GM19452 (cell line): Measurements from ENCODE around the gene SLC44A1.

ENCODE experiments used
- ATAC-seq: cut with Tn5 transposase; IDR thresholded peaks from one replicate; pipeline ENCODE4 v1.9.1; 2021; ENCODE audit not compliant: unreplicated experiment

Gene SLC44A1

GRCh38 chr9:105419816-105420597, 175.6 kb downstream of the SLC44A1 start:
- ATAC-seq: no peak

GRCh38 chr9:105421154-105421553, 176.7 kb downstream of the SLC44A1 start:
- ATAC-seq: no peak

DNA sequence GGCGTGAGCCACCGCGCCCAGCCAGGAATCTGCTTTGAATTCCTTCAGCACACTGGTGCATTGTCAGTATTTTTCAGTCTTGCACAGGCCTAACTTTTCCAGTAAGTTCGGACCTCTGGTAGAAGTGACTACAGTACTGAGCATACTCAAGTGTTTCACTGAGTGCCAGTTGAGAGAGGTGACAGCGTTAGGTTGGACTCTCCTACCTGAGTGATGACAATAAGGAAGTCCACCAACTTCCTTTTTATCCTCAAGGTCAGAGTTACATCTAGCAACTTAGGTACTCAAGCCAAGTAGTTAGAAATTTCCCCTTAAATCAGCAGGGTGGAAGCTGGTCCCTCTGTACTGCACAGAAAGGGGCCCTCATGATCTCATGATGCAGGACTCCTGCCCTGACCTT, 177.4 kb downstream of the SLC44A1 start:
- no peak for ATAC-seq

- ATAC-seq: no peak
Observed at GRCh38 chr9:105425816-105426433, 181.5 kb downstream of the SLC44A1 start.

DNA sequence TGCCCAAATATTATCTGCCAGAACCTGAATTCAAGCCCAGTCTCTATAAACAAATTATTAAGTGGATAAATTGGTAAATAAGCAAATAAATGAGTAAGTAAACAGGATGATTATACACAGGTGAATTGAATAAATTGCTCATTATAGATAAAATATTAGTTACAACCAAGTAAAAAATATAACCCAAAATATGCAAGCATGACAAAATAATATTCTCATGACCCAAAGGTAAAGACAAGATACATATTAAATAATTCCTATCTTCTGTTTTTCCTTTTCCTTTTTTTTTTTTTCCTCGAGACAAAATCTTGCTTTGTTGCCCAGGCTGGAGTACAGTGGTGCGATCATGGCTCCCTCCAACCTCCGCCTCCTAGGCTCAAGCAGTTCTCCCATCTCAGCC, 182.2 kb downstream of the SLC44A1 start:
- ATAC-seq: no peak

- no peak for ATAC-seq
Observed at GRCh38 chr9:105431424-105432246, 187.2 kb downstream of the SLC44A1 start.

- ATAC-seq: no peak
Observed at GRCh38 chr9:105432247-105432842, 187.9 kb downstream of the SLC44A1 start.

- ATAC-seq: no peak
Observed at GRCh38 chr9:105435453-105435852, 191.0 kb downstream of the SLC44A1 start.

DNA sequence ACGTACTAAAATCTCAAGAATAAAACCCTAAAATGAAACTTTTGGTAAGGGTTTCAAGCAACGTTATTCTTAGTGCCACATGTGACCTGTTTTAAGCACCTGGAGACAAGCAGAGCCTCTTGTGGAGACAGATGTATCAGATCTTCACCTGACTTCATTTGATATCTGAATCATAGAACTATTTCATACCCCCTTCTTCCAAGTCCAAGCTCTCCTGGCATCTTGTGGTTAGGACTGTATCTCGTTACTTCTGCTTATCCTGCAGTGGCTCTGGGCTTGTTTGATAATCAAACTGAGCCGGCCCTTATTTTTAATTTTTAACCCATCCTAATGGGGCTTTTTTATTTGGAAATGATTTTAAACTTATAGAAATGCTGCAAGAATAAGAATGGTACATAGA, 192.3 kb downstream of the SLC44A1 start:
- ATAC-seq: no peak

- no peak for ATAC-seq
Observed at GRCh38 chr9:105437704-105438103, 193.3 kb downstream of the SLC44A1 start.

DNA sequence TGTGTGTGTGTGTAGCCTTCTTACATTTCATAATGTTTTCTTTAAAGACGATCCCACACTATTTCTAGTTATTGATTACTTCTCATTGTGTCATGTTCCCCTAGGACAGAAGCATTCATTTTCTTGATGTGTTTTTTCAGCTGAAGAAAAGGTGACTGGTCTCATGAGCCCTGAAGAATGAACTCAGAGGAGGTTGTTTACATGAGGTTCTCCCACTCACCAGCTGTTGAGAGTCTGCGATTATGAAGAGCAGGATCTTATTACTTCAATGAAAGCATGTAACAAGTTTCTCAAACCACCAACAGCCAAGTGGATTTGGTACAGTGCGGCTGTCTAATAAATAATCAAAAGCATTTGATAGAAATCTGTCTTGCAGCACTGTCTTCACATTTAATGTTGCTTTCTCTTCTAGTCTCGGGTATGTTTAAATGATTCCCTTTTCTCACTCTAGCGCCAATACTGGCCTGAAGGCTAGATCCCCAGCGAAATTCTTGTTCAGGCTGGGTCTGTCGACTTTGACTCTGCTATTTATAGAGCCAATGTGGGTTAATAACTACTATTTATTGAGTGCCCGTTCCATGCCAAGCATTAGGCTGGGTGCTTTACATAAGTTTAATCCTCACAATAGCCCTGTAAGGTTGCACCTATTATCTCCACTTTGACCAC, 193.8 kb downstream of the SLC44A1 start:
- ATAC-seq: no peak

DNA sequence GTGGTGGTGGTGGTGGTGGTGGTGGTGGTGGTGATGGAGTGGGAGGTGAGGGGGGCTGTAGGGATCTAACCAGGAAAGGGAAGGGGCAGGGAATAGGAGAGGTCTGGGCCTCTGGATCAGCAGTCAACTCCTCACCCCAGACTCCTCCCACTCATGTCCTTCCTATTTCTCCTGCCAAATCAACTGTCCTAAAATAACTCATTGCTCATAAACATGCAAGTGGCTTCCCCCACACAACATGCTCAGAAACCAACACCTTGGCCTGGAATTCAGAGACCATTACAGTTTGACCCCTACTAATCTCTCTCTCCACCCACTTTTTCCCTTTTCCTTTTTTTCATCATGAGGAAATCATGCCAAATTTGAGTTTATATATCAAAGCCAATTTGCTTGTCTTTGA, 195.0 kb downstream of the SLC44A1 start:
- no peak for ATAC-seq

- ATAC-seq: no peak
Observed at GRCh38 chr9:105441616-105442160, 197.2 kb downstream of the SLC44A1 start.

- ATAC-seq: no peak
Observed at GRCh38 chr9:105443121-105443520, 198.7 kb downstream of the SLC44A1 start.

GRCh38 chr9:105444130-105444529, 199.7 kb downstream of the SLC44A1 start:
- no peak for ATAC-seq

DNA sequence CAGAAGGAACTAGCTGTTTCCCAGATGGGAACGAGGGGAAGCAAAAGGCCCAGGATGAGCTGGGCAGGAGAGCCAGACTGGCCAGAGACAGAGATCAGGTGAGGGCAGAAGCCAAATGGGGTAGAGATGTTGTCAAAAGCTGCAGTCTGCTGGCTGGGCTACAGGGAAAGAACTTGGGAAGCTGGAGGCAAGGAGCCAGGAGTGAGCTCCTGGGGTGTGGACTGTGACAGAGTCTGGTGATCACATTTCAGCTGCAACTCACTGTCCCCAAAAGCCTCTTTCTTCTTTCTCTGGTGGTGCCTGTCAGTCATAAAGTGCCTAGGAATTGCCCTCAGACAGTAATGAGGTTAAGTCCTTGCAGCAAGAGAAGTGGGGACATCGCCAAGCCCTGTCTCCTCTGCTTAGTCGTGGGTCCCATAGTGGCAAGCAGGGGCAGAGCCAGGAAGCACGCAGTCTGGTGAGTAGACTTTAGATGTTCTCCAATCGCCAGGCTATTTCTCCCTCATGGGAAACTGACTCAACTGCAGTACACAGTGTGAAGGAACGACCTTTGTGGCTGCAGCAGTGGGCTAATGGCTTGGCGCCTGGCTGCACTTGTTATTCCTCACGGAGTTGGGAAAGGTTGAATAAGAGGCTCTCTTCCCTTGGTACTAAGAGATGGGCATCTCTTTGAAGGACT, 200.9 kb downstream of the SLC44A1 start:
- ATAC-seq: no peak

DNA sequence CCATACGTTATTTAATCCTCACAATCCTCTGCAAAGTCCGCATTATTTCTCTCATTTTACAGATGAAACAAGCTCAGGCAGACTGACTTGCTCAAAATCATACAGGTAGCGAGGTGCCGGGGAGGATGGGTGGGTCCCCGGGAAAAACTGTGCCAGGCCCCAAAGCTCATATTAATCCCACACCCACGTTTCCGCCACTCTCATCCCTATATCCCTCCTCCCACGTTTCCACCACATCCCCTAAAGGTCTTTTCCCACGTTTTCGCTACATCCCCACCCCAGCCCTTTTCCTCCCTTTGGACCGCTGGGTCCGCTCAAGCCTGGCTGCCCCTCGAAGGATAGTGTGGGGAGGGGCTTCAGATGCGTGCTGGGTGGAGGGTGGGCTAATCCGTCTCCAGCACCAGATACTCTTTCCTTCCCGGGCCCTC, 202.9 kb downstream of the SLC44A1 start:
- ATAC-seq: no peak

- peak; percentile 97 for ATAC-seq
Observed at GRCh38 chr9:105447814-105448812, 203.7 kb downstream of the SLC44A1 start, which contains the start of gene FSD1L. TSS of gene FSD1L (plus strand) at chr9:105448034. CDS start at chr9:105448221, 187 bp downstream.

GRCh38 chr9:105449081-105449480, 204.6 kb downstream of the SLC44A1 start:
- no peak for ATAC-seq
